Measurements from ENCODE around the gene DNASE1L1.

The DNASE1L1 gene

GRCh38 chrX:154432210-154432609 is 23.2 kb upstream of the DNASE1L1 start:
- in situ Hi-C loops (cut with HindIII; ENCODE audit: low pct_unique_long_range_greater_than_20kb, low sequenced_read_pairs), result no loop called here
- no peak for TF ChIP-seq JUND (IDR thresholded peaks at IDR 0.05; ENCODE audit: low read depth)
- no peak for DNase-seq (ENCODE audit: low read depth in 1 of 2, low spot score in 1 of 2)

GRCh38 chrX:154431341-154431740 is 22.3 kb upstream of the DNASE1L1 start:
- in situ Hi-C loops (cut with HindIII; ENCODE audit: low pct_unique_long_range_greater_than_20kb, low sequenced_read_pairs), result no loop called here
- no peak for TF ChIP-seq JUND (IDR thresholded peaks at IDR 0.05; ENCODE audit: low read depth)
- no peak for DNase-seq (ENCODE audit: low read depth in 1 of 2, low spot score in 1 of 2)

- TF ChIP-seq JUND (IDR thresholded peaks at IDR 0.05; ENCODE audit: low read depth), result no peak
- in situ Hi-C loops (cut with HindIII; ENCODE audit: low pct_unique_long_range_greater_than_20kb, low sequenced_read_pairs), result no loop called here
- peak; percentile 51 to 73 for DNase-seq (ENCODE audit: low read depth in 1 of 2, low spot score in 1 of 2)
These were observed 21.9 kb upstream of the DNASE1L1 start for GRCh38 chrX:154430916-154431315.

- TF ChIP-seq JUND (IDR thresholded peaks at IDR 0.05; ENCODE audit: low read depth), result no peak
- in situ Hi-C loops (cut with HindIII; ENCODE audit: low pct_unique_long_range_greater_than_20kb, low sequenced_read_pairs), result no loop called here
- DNase-seq (ENCODE audit: low read depth in 1 of 2, low spot score in 1 of 2), result no peak
These were observed 21.4 kb upstream of the DNASE1L1 start for GRCh38 chrX:154430479-154430878.

- in situ Hi-C loops (cut with HindIII; ENCODE audit: low pct_unique_long_range_greater_than_20kb, low sequenced_read_pairs), result no loop called here
- no peak for DNase-seq (ENCODE audit: low read depth in 1 of 2, low spot score in 1 of 2)
- no peak for TF ChIP-seq JUND (IDR thresholded peaks at IDR 0.05; ENCODE audit: low read depth)
These were observed 20.7 kb upstream of the DNASE1L1 start for GRCh38 chrX:154429711-154430110.

GRCh38 chrX:154428176-154429171 is 19.4 kb upstream of the DNASE1L1 start, which contains the start of gene ATP6AP1:
ATP6AP1 (plus strand) TSS chrX:154428677; CDS start chrX:154428693, 16 bp downstream.
- peak; percentile 68 to 92 for DNase-seq (ENCODE audit: low read depth in 1 of 2, low spot score in 1 of 2)
- in situ Hi-C loops (cut with HindIII; ENCODE audit: low pct_unique_long_range_greater_than_20kb, low sequenced_read_pairs), result no loop called here
- TF ChIP-seq JUND (IDR thresholded peaks at IDR 0.05; ENCODE audit: low read depth), result no peak

- in situ Hi-C loops (cut with HindIII; ENCODE audit: low pct_unique_long_range_greater_than_20kb, low sequenced_read_pairs), result no loop called here
- no peak for DNase-seq (ENCODE audit: low read depth in 1 of 2, low spot score in 1 of 2)
- no peak for TF ChIP-seq JUND (IDR thresholded peaks at IDR 0.05; ENCODE audit: low read depth)
These were observed 18.1 kb upstream of the DNASE1L1 start for GRCh38 chrX:154426916-154427770.

GRCh38 chrX:154420402-154420756 is 11.3 kb upstream of the DNASE1L1 start:
- in situ Hi-C loops (cut with HindIII; ENCODE audit: low pct_unique_long_range_greater_than_20kb, low sequenced_read_pairs), result no loop called here
- no peak for TF ChIP-seq JUND (IDR thresholded peaks at IDR 0.05; ENCODE audit: low read depth)
- DNase-seq (ENCODE audit: low read depth in 1 of 2, low spot score in 1 of 2), result no peak

GRCh38 chrX:154419688-154420401 is 10.8 kb upstream of the DNASE1L1 start:
- in situ Hi-C loops (cut with HindIII; ENCODE audit: low pct_unique_long_range_greater_than_20kb, low sequenced_read_pairs), result no loop called here
- no peak for TF ChIP-seq JUND (IDR thresholded peaks at IDR 0.05; ENCODE audit: low read depth)
- DNase-seq (ENCODE audit: low read depth in 1 of 2, low spot score in 1 of 2), result no peak

GRCh38 chrX:154419189-154419588 is 10.1 kb upstream of the DNASE1L1 start:
- no peak for TF ChIP-seq JUND (IDR thresholded peaks at IDR 0.05; ENCODE audit: low read depth)
- in situ Hi-C loops (cut with HindIII; ENCODE audit: low pct_unique_long_range_greater_than_20kb, low sequenced_read_pairs), result no loop called here

GRCh38 chrX:154417157-154417556 is 8.1 kb upstream of the DNASE1L1 start:
- in situ Hi-C loops (cut with HindIII; ENCODE audit: low pct_unique_long_range_greater_than_20kb, low sequenced_read_pairs), result no loop called here
- no peak for TF ChIP-seq JUND (IDR thresholded peaks at IDR 0.05; ENCODE audit: low read depth)
- DNase-seq (ENCODE audit: low read depth in 1 of 2, low spot score in 1 of 2), result no peak

More at GRCh38 chrX:154419189-154419588, 10.1 kb upstream of the DNASE1L1 start:
- no peak for DNase-seq (ENCODE audit: low read depth in 1 of 2, low spot score in 1 of 2)

GRCh38 chrX:154413142-154413541 is 4.1 kb upstream of the DNASE1L1 start:
- no peak for DNase-seq (ENCODE audit: low read depth in 1 of 2, low spot score in 1 of 2)
- no peak for TF ChIP-seq JUND (IDR thresholded peaks at IDR 0.05; ENCODE audit: low read depth)
- in situ Hi-C loops (cut with HindIII; ENCODE audit: low pct_unique_long_range_greater_than_20kb, low sequenced_read_pairs), result no loop called here
